ENCODE measurements around the gene WDR37.

The WDR37 gene

GRCh38 chr10:1095498-1095897 is 39.3 kb downstream of the WDR37 start:
- CTCF ChIA-PET, result no interaction called here
- POLR2A ChIA-PET, result no interaction called here
- TF ChIP-seq CTCF (IDR thresholded peaks at IDR 0.05; ENCODE audit: insufficient read depth, low read length, missing control alignments), result no peak
- no peak for DNase-seq (ENCODE audit: low read depth, low spot score)
- no peak overlapping the region for H3K4me3 ChIP-seq (ENCODE audit: low read depth, low read length)

- CTCF ChIA-PET, result interaction anchor here (1.0 to 1.4 kb wide), 2 partner anchors 11 to 14 kb away, joined by 3 to 5 read pairs; no protein-coding TSS in a partner anchor
- POLR2A ChIA-PET, result no interaction called here
- no peak for TF ChIP-seq CTCF (IDR thresholded peaks at IDR 0.05; ENCODE audit: insufficient read depth, low read length, missing control alignments)
- no peak for DNase-seq (ENCODE audit: low read depth, low spot score)
- no peak overlapping the region for H3K4me3 ChIP-seq (ENCODE audit: low read depth, low read length)
These were observed 40.2 kb downstream of the WDR37 start for GRCh38 chr10:1096287-1096889.

GRCh38 chr10:1097436-1097835 is 41.3 kb downstream of the WDR37 start:
- no peak for TF ChIP-seq CTCF (IDR thresholded peaks at IDR 0.05; ENCODE audit: insufficient read depth, low read length, missing control alignments)
- CTCF ChIA-PET, result interaction anchor here (1.0 to 1.4 kb wide), 2 partner anchors 12 to 13 kb away, joined by 3 to 5 read pairs; no protein-coding TSS in a partner anchor

GRCh38 chr10:1100143-1100542 is 44.0 kb downstream of the WDR37 start:
- ChIA-PET POLR2A (no interaction called here), CTCF (interaction anchor here (0.9 kb wide), 1 partner anchor 10 kb away, joined by 3 read pairs; no protein-coding TSS in a partner anchor)
- DNase-seq (ENCODE audit: low read depth, low spot score), result no peak
- TF ChIP-seq CTCF (IDR thresholded peaks at IDR 0.05; ENCODE audit: insufficient read depth, low read length, missing control alignments), result no peak
- H3K4me3 ChIP-seq (ENCODE audit: low read depth, low read length), result no peak overlapping the region

More at GRCh38 chr10:1097436-1097835, 41.3 kb downstream of the WDR37 start:
- no peak for DNase-seq (ENCODE audit: low read depth, low spot score)
- no peak overlapping the region for H3K4me3 ChIP-seq (ENCODE audit: low read depth, low read length)
- POLR2A ChIA-PET, result no interaction called here

GRCh38 chr10:1100691-1101368 is 44.6 kb downstream of the WDR37 start:
- no peak overlapping the region for H3K4me3 ChIP-seq (ENCODE audit: low read depth, low read length)
- DNase-seq (ENCODE audit: low read depth, low spot score), result no peak
- TF ChIP-seq CTCF (IDR thresholded peaks at IDR 0.05; ENCODE audit: insufficient read depth, low read length, missing control alignments), result no peak
- CTCF ChIA-PET, result interaction anchor here (0.9 kb wide), 1 partner anchor 9 kb away, joined by 3 read pairs; no protein-coding TSS in a partner anchor
- POLR2A ChIA-PET, result no interaction called here

- TF ChIP-seq CTCF (IDR thresholded peaks at IDR 0.05; ENCODE audit: insufficient read depth, low read length, missing control alignments), result no peak
- POLR2A ChIA-PET, result no interaction called here
- no peak overlapping the region for H3K4me3 ChIP-seq (ENCODE audit: low read depth, low read length)
- DNase-seq (ENCODE audit: low read depth, low spot score), result no peak
- CTCF ChIA-PET, result no interaction called here
These were observed 45.8 kb downstream of the WDR37 start for GRCh38 chr10:1101946-1102345.

Data from AG04449 (cell line).